Measurements from ENCODE around the gene LPCAT1. TPM values are rescaled to one million over a fixed set of nuclear protein-coding genes. Genes with fewer than 3 reads are reported as not detected.

Gene LPCAT1
- total RNA-seq, 1 donor from 2014 or later = 7.1 TPM

- peak; percentile 97 for DNase-seq (ENCODE audit: low read depth)
These were observed 31.4 kb upstream of the LPCAT1 start for GRCh38 chr5:1555011-1555807.

- no peak for DNase-seq (ENCODE audit: low read depth)
These were observed 30.7 kb upstream of the LPCAT1 start for GRCh38 chr5:1554410-1554967.

- no peak for DNase-seq (ENCODE audit: low read depth)
These were observed 30.0 kb upstream of the LPCAT1 start for GRCh38 chr5:1553539-1554409.

- peak; percentile 18 for DNase-seq (ENCODE audit: low read depth)
These were observed 28.9 kb upstream of the LPCAT1 start for GRCh38 chr5:1552521-1553255.

GRCh38 chr5:1551426-1552301, 27.9 kb upstream of the LPCAT1 start:
- DNase-seq (ENCODE audit: low read depth) = peak; percentile 54

GRCh38 chr5:1550287-1551076, 26.7 kb upstream of the LPCAT1 start:
- no peak for DNase-seq (ENCODE audit: low read depth)

GRCh38 chr5:1549475-1550030, 25.8 kb upstream of the LPCAT1 start:
- DNase-seq (ENCODE audit: low read depth) = no peak

GRCh38 chr5:1548702-1549474, 25.1 kb upstream of the LPCAT1 start:
- DNase-seq (ENCODE audit: low read depth) = no peak

- no peak for DNase-seq (ENCODE audit: low read depth)
These were observed 23.9 kb upstream of the LPCAT1 start for GRCh38 chr5:1547655-1548054.

- DNase-seq (ENCODE audit: low read depth) = no peak
These were observed 23.5 kb upstream of the LPCAT1 start for GRCh38 chr5:1547236-1547635.

GRCh38 chr5:1546556-1546955, 22.8 kb upstream of the LPCAT1 start:
- no peak for DNase-seq (ENCODE audit: low read depth)

GRCh38 chr5:1545805-1546355, 22.1 kb upstream of the LPCAT1 start:
- DNase-seq (ENCODE audit: low read depth) = no peak

- DNase-seq (ENCODE audit: low read depth) = no peak
These were observed 21.5 kb upstream of the LPCAT1 start for GRCh38 chr5:1545126-1545804.

GRCh38 chr5:1544294-1544961, 20.7 kb upstream of the LPCAT1 start:
- no peak for DNase-seq (ENCODE audit: low read depth)

GRCh38 chr5:1543398-1544293, 19.9 kb upstream of the LPCAT1 start:
- DNase-seq (ENCODE audit: low read depth) = no peak

- no peak for DNase-seq (ENCODE audit: low read depth)
These were observed 19.0 kb upstream of the LPCAT1 start for GRCh38 chr5:1542781-1543180.

All from myocyte (in vitro differentiated cells).